Right lobe of liver (tissue), 4 donors: ENCODE results near the gene ABCF1.

Experiments
- CTCF ChIP-seq, 4 donors: fragments of 200-600 bp in 3 of 4; fragments of 450-650 bp in 1 of 4; IDR thresholded peaks; one replicate each; pipeline versions ENCODE4 v1.5.1 to v1.8.0; 2016 to 2022; ENCODE audit warnings: antibody characterized with exemption in 4 of 4, mild to moderate bottlenecking in 2 of 4
- POLR2A ChIP-seq: fragments of 450-650 bp; IDR thresholded peaks from one replicate; pipeline ENCODE4 v1.6.1; 2017; ENCODE audit warnings: antibody characterized with exemption, mild to moderate bottlenecking
- donor health status: DM: no; HTN: no; CAD: no.
- donor health status: DM: no; HTN: no; CAD: no.
- donor health status: DM: no; HTN: yes; CAD: no.

GRCh38 chr6:30601815-30602641, 30.8 kb downstream of the ABCF1 start:
- TF ChIP-seq CTCF (IDR thresholded peaks at IDR 0.05) (no peak), POLR2A (no peak)
